Smooth muscle cell (in vitro differentiated cells): ENCODE data around the gene OLIG3. TPM values are rescaled to one million over a fixed set of nuclear protein-coding genes. Genes with fewer than 3 reads are reported as not detected.

Experiments
- DNase-seq: peaks from one replicate; lab custom pipeline; 2025; ENCODE audit not compliant: unreplicated experiment; lab: John Stamatoyannopoulos, UW
- H2AFZ ChIP-seq: fragments of 200-600 bp; sonication (generic); 2 replicates; pipeline ENCODE4 v1.6.0; 2016; ENCODE audit warnings: antibody characterized with exemption, low read depth, mild to moderate bottlenecking
- H3F3A ChIP-seq: fragments of 200-600 bp; sonication (generic); 2 replicates; pipeline ENCODE4 v1.6.0; 2017; ENCODE audit warnings: antibody characterized with exemption, low read depth
- H3K27ac ChIP-seq: fragments of 200-600 bp; sonication (generic); 2 replicates; pipeline ENCODE4 v1.5.1; 2016; ENCODE audit warnings: low read depth, mild to moderate bottlenecking
- H3K27me3 ChIP-seq: fragments of 200-600 bp; sonication (generic); 2 replicates; pipeline ENCODE4 v1.6.1; 2016; ENCODE audit warnings: low read depth, mild to moderate bottlenecking
- H3K36me3 ChIP-seq: fragments of 200-600 bp; sonication (generic); 2 replicates; pipeline ENCODE4 v1.5.1; 2016; ENCODE audit warnings: low read depth
- H3K4me1 ChIP-seq: fragments of 200-600 bp; sonication (generic); 2 replicates; pipeline ENCODE4 v1.5.1; 2016; ENCODE audit warnings: low read depth
- H3K4me2 ChIP-seq: fragments of 200-600 bp; sonication (generic); 2 replicates; pipeline ENCODE4 v1.6.0; 2016; ENCODE audit warnings: mild to moderate bottlenecking
- H3K4me3 ChIP-seq: fragments of 200-600 bp; sonication (generic); 2 replicates; pipeline ENCODE4 v1.5.1; 2016; ENCODE audit warnings: mild to moderate bottlenecking
- H3K79me2 ChIP-seq: fragments of 200-600 bp; sonication (generic); 2 replicates; pipeline ENCODE4 v1.6.0; 2016; ENCODE audit warnings: low read depth, mild to moderate bottlenecking
- H3K9ac ChIP-seq: fragments of 200-600 bp; sonication (generic); 2 replicates; pipeline ENCODE4 v1.6.0; 2016; ENCODE audit warnings: low read depth
- H3K9me3 ChIP-seq: fragments of 200-600 bp; sonication (generic); replicated peaks from 2 replicates; pipeline ENCODE4 v1.5.1; 2016; ENCODE audit warnings: low read depth
- H4K20me1 ChIP-seq: fragments of 200-600 bp; sonication (generic); 2 replicates; pipeline ENCODE4 v1.6.0; 2016; ENCODE audit warnings: low read depth
- WGBS: methylation state at CpG from one replicate; pipeline ENCODE4 v1.1.7; 2016; ENCODE audit warnings: low lambda C conversion rate; 5-methylcytosine and 5-hydroxymethylcytosine counted together
- polyA plus RNA-seq: library from polyadenylated mRNA; unstranded; fragments of >200 nt; fragmentation: Nextera tagmentation; extraction: Ambion mirVana; gene quantifications from 2 replicates; pipeline ENCODE4 v1.2.1, GENCODE V29; 2016
- total RNA-seq: library from RNA; depleted of rRNA; stranded (reverse); fragments of >200 nt; gene quantifications from 2 replicates; pipeline ENCODE4 v1.2.3, GENCODE V29; 2014
- TF ChIP-seq, protein P1 (sequence below): fragments of 200-600 bp; sonication (generic); IDR thresholded peaks from 2 replicates; pipeline ENCODE4 v1.5.1; 2017; ENCODE audit warnings: borderline replicate concordance, mild to moderate bottlenecking, antibody characterized with exemption; ENCODE audit not compliant: insufficient read depth, poor library complexity, severe bottlenecking

Gene OLIG3
- total and polyA plus RNA-seq, 2 experiments from 2014 or later, result not detected

DNA sequence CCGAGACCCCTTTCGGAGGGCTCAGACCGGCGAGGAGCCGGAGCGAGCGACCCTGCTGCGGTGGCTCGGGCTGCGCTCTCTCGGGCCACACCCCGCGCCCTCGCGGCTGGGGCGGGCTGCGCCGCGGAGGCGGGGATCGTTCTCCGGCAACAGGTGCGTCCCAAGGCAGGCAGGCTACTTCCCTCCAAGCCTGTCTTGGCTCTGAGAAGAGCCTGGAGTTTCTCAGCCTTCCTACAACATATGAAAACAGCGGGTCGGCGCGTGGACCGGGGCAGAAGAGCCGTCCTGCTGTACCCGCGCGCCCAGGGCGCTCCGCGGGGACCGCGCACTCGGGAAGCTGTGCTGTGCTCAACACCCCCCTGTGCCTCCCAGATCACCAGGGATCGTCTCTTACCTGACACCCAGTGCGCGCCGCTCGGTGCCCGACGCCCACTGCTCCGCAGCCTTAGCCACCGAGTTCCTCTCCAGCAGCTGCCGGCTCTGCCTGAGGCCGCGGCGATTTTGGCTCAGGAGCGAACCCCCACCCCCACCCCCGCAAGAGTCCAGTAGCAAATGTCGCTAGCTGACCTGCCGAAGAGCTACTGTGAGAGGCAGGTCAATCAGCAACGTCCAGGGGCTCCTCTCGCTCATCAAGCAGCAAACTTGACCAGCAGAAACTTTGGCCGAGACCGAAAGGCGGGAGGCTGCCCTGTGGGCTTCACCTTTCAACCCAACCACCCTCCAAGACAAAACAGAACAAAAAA is 3.7 kb upstream of the OLIG3 start:
- H3K9me3 ChIP-seq, result no peaks in the 10 kb centered on the region
- peak overlapping the region; percentile 17 for H3K4me3 ChIP-seq
- H3K27ac ChIP-seq, result no peak overlapping the region
- H3K9ac ChIP-seq, result no peak overlapping the region
- WGBS, result 1% methylated on average over 55 of the region's 60 CpGs
- peaks cover 26% of the 10 kb centered on the region for H3K4me1 ChIP-seq
- H3K4me2 ChIP-seq, result peak overlapping the region; percentile 67
- no peaks in the 10 kb centered on the region for H3K36me3 ChIP-seq
- peaks cover 98% of the 10 kb centered on the region for H3K27me3 ChIP-seq
- no peak for DNase-seq
- no peak overlapping the region for H2AFZ ChIP-seq
- no peaks in the 10 kb centered on the region for H3K79me2 ChIP-seq
- no peaks in the 10 kb centered on the region for H3F3A ChIP-seq
- TF ChIP-seq, protein P1, sequence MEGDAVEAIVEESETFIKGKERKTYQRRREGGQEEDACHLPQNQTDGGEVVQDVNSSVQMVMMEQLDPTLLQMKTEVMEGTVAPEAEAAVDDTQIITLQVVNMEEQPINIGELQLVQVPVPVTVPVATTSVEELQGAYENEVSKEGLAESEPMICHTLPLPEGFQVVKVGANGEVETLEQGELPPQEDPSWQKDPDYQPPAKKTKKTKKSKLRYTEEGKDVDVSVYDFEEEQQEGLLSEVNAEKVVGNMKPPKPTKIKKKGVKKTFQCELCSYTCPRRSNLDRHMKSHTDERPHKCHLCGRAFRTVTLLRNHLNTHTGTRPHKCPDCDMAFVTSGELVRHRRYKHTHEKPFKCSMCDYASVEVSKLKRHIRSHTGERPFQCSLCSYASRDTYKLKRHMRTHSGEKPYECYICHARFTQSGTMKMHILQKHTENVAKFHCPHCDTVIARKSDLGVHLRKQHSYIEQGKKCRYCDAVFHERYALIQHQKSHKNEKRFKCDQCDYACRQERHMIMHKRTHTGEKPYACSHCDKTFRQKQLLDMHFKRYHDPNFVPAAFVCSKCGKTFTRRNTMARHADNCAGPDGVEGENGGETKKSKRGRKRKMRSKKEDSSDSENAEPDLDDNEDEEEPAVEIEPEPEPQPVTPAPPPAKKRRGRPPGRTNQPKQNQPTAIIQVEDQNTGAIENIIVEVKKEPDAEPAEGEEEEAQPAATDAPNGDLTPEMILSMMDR, result no peak
- no peaks in the 10 kb centered on the region for H4K20me1 ChIP-seq

DNA sequence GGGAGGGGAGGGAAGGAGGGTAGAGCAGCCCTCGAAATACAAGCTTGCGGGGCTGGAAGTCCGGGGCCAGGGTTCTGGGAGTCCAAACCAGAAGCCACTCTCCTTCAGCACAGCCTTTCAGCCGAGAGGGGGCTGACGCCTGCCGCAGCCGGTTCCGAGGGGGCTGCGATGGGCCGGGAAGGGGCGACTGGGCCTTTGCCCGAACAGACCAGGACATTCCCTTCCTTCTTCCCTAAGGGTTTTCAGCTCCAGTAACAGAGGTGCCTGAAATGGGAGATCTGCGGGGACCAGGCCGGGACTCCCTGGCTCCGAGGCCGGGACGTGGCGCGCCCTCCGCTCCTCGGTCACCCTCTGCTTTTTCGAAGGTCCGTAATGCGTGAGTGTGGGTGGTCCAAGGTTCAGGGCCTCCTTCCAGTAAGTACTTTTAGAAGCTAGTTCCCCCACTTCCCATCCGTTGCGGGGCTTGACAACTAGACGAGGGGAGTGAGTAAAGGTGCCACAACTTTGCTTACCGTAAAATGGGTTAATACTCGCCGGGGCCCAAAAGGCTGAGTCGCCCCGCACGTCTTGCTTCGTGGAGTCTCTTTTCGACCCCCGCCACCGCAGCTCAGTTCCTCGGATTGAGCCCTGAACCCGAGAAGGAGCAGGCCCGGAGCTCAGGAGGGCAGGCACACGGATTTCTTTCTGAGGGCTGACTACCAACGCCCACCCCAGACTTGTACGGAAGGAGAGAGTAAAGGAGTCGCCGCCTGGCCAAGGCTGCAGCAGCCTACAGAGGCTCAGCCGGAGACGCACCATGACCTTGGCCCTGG is 2.9 kb upstream of the OLIG3 start:
- Histone ChIP-seq H3K4me1 (peaks cover 26% of the 10 kb centered on the region), H3K27ac (no peak overlapping the region), H2AFZ (no peak overlapping the region), H3F3A (no peaks in the 10 kb centered on the region), H3K9ac (no peak overlapping the region), H3K79me2 (no peaks in the 10 kb centered on the region), H3K4me2 (peak overlapping the region; percentile 67), H3K9me3 (no peaks in the 10 kb centered on the region), H4K20me1 (no peaks in the 10 kb centered on the region), H3K4me3 (peak overlapping the region; percentile 17), H3K27me3 (peaks cover 100% of the 10 kb centered on the region), H3K36me3 (no peaks in the 10 kb centered on the region)
- WGBS, result 3% methylated on average over 47 of the region's 47 CpGs
- TF ChIP-seq, protein P1, result no peak
- no peak for DNase-seq

DNA sequence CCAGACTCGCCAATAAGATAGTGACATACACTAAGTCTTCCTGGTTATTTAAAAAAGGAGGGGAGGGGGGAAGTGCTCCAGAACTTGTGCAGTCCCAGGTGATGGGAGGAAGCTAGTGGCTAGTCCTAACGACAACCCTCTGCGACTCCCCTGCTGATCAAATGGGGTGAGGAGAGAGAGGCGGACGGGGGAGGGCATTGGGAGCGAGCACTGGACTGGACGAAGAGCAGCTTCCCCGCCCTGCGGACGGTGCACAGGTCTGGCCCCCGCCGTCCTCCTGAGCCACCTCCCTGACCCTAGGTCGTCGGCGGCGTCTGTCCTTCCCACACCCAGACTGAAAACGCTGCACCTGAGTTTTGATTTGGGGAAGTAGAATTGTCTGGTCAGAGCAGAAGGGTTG is 2.2 kb upstream of the OLIG3 start:
- Histone ChIP-seq H3K27me3 (peaks cover 100% of the 10 kb centered on the region), H3K9ac (no peak overlapping the region), H3K36me3 (no peaks in the 10 kb centered on the region), H3K79me2 (no peaks in the 10 kb centered on the region), H3K4me3 (no peak overlapping the region), H2AFZ (no peak overlapping the region), H3K27ac (no peak overlapping the region), H3K9me3 (no peaks in the 10 kb centered on the region), H3K4me2 (no peak overlapping the region), H3F3A (no peaks in the 10 kb centered on the region), H4K20me1 (no peaks in the 10 kb centered on the region), H3K4me1 (peaks cover 26% of the 10 kb centered on the region)
- DNase-seq, result no peak
- TF ChIP-seq, protein P1, result no peak
- 5% methylated on average over 17 of the region's 17 CpGs for WGBS
